NCI-H2227 (cell line): ENCODE data around the gene PRG3.
"Not testable (repeated sequence)": the region's sequence is repeated elsewhere in the genome, so short reads cannot be mapped to it uniquely, and the experiment has no call there.

Experiments used
- DNase-seq: peaks from one replicate; lab custom pipeline; 2025; ENCODE audit not compliant: unreplicated experiment; lab: John Stamatoyannopoulos, UW

PRG3 gene

GRCh38 chr11:57341250-57341808 is 39.6 kb downstream of the PRG3 start:
- DNase-seq: no peak

- DNase-seq: peak; percentile 70
These were observed 40.8 kb downstream of the PRG3 start for GRCh38 chr11:57340039-57340615.

- DNase-seq: no peak
These were observed 41.6 kb downstream of the PRG3 start for GRCh38 chr11:57339328-57339727.

GRCh38 chr11:57338142-57338541 is 42.8 kb downstream of the PRG3 start, which contains the start of gene P2RX3:
Gene P2RX3 (plus strand): TSS chr11:57338352. CDS start chr11:57338551, 199 bp downstream.
- DNase-seq: no peak

GRCh38 chr11:57336856-57337255 is 44.1 kb downstream of the PRG3 start:
- DNase-seq: not testable (repeated sequence)

GRCh38 chr11:57336111-57336666 is 44.8 kb downstream of the PRG3 start:
- no peak for DNase-seq

GRCh38 chr11:57335343-57336110 is 45.4 kb downstream of the PRG3 start, which contains the start of gene SSRP1:
Gene SSRP1 (minus strand): TSS chr11:57335892. CDS start chr11:57335121, 771 bp downstream.
- peak; percentile 94 for DNase-seq

- DNase-seq: no peak
These were observed 46.0 kb downstream of the PRG3 start for GRCh38 chr11:57335023-57335342.

GRCh38 chr11:57332694-57333440 is 48.1 kb downstream of the PRG3 start:
- no peak for DNase-seq

- DNase-seq: no peak
These were observed 49.2 kb downstream of the PRG3 start for GRCh38 chr11:57331720-57332119.

GRCh38 chr11:57330029-57330428 is 50.9 kb downstream of the PRG3 start:
- no peak for DNase-seq

- DNase-seq: no peak
These were observed 53.2 kb downstream of the PRG3 start for GRCh38 chr11:57327721-57328120.
